ENCODE results near the gene UBXN11.

Gene UBXN11

GRCh38 chr1:26277719-26278118 lies 28.7 kb downstream of the UBXN11 start:
- H3K27me3 ChIP-seq (ENCODE audit: insufficient read depth, low read depth), result no peaks in the 10 kb centered on the region
- no peak overlapping the region for H3K9ac ChIP-seq
- no peaks in the 10 kb centered on the region for H4K20me1 ChIP-seq (ENCODE audit: insufficient read depth)
- no peak for TF ChIP-seq CTCF (conservative IDR thresholded peaks at IDR 0.05; ENCODE audit: low read depth, low read length)
- H2AFZ ChIP-seq (ENCODE audit: low read depth), result no peak overlapping the region
- H3K36me3 ChIP-seq (ENCODE audit: insufficient read depth), result no peaks in the 10 kb centered on the region; the same call in 1 of the 2 replicates
- H3K79me2 ChIP-seq (ENCODE audit: insufficient read depth, low read depth), result no peaks in the 10 kb centered on the region; the same call in 1 of the 2 replicates
- H3K4me3 ChIP-seq (IDR thresholded peaks at IDR 0.05; ENCODE audit: insufficient read depth, low read depth, low read length), result no peak overlapping the region
- H3K4me2 ChIP-seq, result no peak overlapping the region
- peaks cover 47% of the 10 kb centered on the region for H3K4me1 ChIP-seq (ENCODE audit: low read depth, poor library complexity, severe bottlenecking)
- H3K27ac ChIP-seq, result no peak overlapping the region

- Histone ChIP-seq H3K27ac (no peak overlapping the region), H3K4me2 (no peak overlapping the region), H4K20me1 (ENCODE audit: insufficient read depth) (no peaks in the 10 kb centered on the region), H2AFZ (ENCODE audit: low read depth) (no peak overlapping the region), H3K4me3 (IDR thresholded peaks at IDR 0.05; ENCODE audit: insufficient read depth, low read depth, low read length) (no peak overlapping the region), H3K27me3 (ENCODE audit: insufficient read depth, low read depth) (no peaks in the 10 kb centered on the region), H3K36me3 (ENCODE audit: insufficient read depth) (no peaks in the 10 kb centered on the region; the same call in 1 of the 2 replicates), H3K4me1 (ENCODE audit: low read depth, poor library complexity, severe bottlenecking) (peaks cover 47% of the 10 kb centered on the region), H3K9ac (no peak overlapping the region), H3K79me2 (ENCODE audit: insufficient read depth, low read depth) (no peaks in the 10 kb centered on the region; the same call in 1 of the 2 replicates)
- no peak for TF ChIP-seq CTCF (conservative IDR thresholded peaks at IDR 0.05; ENCODE audit: low read depth, low read length)
Observed at GRCh38 chr1:26277261-26277661, 29.2 kb downstream of the UBXN11 start.

DNA sequence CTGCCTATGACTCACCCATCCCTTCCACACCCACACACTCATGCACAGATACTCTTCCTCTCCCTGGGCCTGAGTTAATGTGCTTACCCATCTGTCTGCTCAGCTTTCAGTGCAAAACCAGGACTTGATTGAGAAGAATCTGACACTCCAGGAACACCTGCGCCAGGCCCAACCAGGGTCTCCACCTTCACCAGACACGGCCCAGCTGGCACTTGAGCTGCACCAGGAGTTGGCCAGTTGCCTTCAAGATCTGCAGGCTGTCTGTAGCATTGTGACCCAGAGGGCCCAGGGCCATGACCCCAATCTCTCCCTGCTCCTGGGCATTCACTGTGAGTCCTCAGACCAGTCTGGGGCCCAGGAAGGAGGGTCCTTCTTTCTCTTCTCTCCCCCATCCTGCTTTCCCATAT lies 30.0 kb downstream of the UBXN11 start:
- peak overlapping the region; percentile 49; the same call in 1 of the 2 replicates for H3K4me2 ChIP-seq
- no peaks in the 10 kb centered on the region for H4K20me1 ChIP-seq (ENCODE audit: insufficient read depth)
- no peaks in the 10 kb centered on the region; the same call in 1 of the 2 replicates for H3K79me2 ChIP-seq (ENCODE audit: insufficient read depth, low read depth)
- no peak overlapping the region for H3K9ac ChIP-seq
- no peak for TF ChIP-seq CTCF (conservative IDR thresholded peaks at IDR 0.05; ENCODE audit: low read depth, low read length)
- H3K4me1 ChIP-seq (ENCODE audit: low read depth, poor library complexity, severe bottlenecking), result peaks cover 47% of the 10 kb centered on the region
- H3K27ac ChIP-seq, result peak overlapping the region; percentile 18; the same call in 1 of the 2 replicates
- H2AFZ ChIP-seq (ENCODE audit: low read depth), result no peak overlapping the region
- no peaks in the 10 kb centered on the region for H3K27me3 ChIP-seq (ENCODE audit: insufficient read depth, low read depth)
- H3K36me3 ChIP-seq (ENCODE audit: insufficient read depth), result no peaks in the 10 kb centered on the region; the same call in 1 of the 2 replicates
- H3K4me3 ChIP-seq (IDR thresholded peaks at IDR 0.05; ENCODE audit: insufficient read depth, low read depth, low read length), result no peak overlapping the region

DNA sequence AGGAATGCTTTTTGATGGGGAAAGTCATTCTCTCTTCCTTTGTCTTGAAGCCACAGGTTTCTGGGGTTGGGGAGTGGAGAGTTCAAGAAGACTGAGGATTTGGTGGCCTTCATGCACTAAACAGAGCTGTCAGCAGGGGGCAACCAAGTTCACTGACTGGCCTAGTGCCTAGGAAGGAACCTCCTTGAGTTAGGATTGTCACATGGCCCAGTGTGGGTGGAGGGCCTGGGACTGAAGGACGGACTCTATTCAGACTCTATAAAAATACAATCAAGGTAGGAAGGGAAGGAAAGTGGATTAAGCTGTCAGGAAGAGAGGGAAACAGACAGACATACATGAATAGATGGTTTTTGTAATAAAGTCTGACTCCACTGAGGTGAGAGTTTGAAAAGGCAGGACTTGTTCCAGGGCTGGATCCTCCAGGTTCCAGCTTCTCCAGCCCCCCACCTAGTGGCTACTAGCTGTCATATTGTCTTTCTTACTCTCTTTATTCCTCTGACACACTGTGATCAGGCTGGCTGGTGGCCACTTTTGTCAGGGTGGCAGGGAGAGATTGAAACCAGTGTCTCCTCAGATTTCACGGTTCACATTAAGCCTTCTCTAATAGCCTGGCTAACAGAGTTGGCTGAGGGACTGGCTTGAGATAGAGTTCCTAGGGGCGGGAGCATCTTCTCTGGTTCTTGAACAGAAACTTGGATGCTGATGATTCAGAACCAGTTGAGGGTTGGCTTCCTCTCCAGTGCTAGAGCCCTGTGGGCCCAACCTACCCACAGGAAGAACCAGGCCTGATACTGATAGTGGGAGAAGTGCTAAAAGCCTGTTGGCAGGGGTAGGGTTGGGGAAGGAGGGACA lies 30.6 kb downstream of the UBXN11 start:
- peaks cover 47% of the 10 kb centered on the region for H3K4me1 ChIP-seq (ENCODE audit: low read depth, poor library complexity, severe bottlenecking)
- no peaks in the 10 kb centered on the region for H3K27me3 ChIP-seq (ENCODE audit: insufficient read depth, low read depth)
- H3K9ac ChIP-seq, result no peak overlapping the region
- H4K20me1 ChIP-seq (ENCODE audit: insufficient read depth), result no peaks in the 10 kb centered on the region
- peak; percentile 89 for TF ChIP-seq CTCF (conservative IDR thresholded peaks at IDR 0.05; ENCODE audit: low read depth, low read length)
- H2AFZ ChIP-seq (ENCODE audit: low read depth), result no peak overlapping the region
- H3K4me3 ChIP-seq (IDR thresholded peaks at IDR 0.05; ENCODE audit: insufficient read depth, low read depth, low read length), result no peak overlapping the region
- H3K4me2 ChIP-seq, result peak overlapping the region; percentile 49; the same call in 1 of the 2 replicates
- peak overlapping the region; percentile 18 for H3K27ac ChIP-seq
- H3K36me3 ChIP-seq (ENCODE audit: insufficient read depth), result no peaks in the 10 kb centered on the region; the same call in 1 of the 2 replicates
- H3K79me2 ChIP-seq (ENCODE audit: insufficient read depth, low read depth), result no peaks in the 10 kb centered on the region

All from KMS-11 (cell line).